ENCODE data around the gene COX6B2.
"Not testable (repeated sequence)": the region's sequence is repeated elsewhere in the genome, so short reads cannot be mapped to it uniquely, and the experiment has no call there.

COX6B2 gene

DNA sequence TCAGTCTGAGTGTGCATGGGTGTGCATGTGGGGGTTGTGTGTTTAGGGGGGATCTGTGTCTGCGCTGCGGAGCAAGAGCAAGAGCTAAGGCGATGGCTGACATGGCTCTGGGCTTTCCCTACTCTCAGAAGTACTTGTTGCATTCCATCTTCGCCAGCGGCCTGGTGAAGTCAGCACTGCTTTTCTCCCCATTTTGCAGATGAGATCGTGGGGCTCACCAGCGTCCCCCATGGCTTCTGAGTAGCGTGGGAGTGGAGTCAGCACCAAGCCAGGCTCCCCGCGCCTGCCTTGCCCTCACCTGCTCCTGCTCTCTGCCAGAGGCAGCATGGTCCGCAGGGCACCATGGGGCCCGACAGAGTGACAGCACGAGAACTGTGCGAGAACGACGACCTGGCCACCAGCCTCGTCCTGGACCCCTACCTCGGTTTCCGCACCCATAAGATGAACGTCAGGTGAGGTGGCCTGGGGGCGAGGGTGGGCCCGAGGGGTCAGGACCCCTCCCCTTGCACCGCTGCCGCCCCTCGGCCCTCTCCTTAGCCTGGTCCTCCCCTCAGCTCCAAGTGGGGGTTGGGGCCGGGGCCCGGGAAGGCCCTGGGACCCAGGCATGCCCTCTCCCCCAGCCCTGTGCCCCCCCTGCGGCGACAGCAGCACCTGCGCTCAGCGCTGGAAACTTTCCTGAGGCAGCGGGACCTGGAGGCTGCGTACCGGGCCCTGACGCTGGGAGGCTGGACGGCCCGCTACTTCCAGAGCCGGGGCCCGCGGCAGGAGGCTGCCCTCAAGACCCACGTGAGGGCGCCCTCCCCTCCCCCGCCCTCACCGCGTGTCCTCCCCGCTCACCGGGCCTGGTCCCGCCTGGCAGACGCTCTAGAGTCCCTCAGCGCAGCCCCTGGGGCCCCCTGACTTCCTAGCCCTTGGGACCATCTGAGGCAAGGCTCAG, 12.7 kb downstream of the COX6B2 start:
- DNase-seq (ENCODE audit: low spot score) (no peak), FAIRE-seq (no peak)

DNA sequence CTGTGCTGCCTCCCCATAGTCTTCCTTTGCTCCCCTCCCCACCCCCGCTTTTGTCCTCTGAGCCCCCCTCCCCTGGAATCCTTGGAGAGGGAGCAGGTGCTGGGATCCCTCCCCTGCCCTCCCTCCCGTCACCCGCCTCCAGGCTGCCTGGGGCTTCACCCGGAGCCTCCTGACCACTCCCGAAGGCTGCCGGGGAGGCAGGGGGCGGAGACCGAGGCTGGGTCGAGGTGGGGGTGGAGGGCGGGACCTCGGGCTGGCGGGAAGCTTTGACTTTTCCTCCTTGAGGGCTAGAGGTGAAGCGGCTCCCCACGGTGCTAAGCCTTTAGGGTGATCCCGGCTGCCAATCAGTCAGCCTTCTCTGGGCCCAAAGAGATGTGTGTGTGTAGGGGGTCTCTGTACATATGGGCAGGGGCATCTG, 13.3 kb downstream of the COX6B2 start:
- no peak for FAIRE-seq
- no peak for DNase-seq (ENCODE audit: low spot score)

DNA sequence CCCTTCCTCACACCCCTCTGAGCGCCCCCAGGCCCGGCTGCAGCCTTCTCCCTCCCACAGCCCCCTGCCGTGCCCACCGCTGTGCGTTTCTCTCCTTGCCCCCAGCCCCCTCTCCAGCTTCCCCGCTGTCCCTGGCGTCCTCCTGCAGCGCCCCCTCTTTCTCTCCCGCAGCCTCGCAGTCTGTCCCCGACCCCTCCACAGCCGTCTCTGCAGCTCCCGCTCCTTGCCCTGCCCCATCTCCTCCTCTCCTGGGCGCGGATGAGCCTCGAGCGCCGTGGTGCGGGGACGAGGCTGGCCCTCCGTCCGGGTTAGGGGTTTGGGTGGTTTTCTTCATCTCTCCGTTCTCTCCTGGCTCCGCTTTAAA, 13.8 kb downstream of the COX6B2 start:
- no peak for DNase-seq (ENCODE audit: low spot score)
- no peak for FAIRE-seq

DNA sequence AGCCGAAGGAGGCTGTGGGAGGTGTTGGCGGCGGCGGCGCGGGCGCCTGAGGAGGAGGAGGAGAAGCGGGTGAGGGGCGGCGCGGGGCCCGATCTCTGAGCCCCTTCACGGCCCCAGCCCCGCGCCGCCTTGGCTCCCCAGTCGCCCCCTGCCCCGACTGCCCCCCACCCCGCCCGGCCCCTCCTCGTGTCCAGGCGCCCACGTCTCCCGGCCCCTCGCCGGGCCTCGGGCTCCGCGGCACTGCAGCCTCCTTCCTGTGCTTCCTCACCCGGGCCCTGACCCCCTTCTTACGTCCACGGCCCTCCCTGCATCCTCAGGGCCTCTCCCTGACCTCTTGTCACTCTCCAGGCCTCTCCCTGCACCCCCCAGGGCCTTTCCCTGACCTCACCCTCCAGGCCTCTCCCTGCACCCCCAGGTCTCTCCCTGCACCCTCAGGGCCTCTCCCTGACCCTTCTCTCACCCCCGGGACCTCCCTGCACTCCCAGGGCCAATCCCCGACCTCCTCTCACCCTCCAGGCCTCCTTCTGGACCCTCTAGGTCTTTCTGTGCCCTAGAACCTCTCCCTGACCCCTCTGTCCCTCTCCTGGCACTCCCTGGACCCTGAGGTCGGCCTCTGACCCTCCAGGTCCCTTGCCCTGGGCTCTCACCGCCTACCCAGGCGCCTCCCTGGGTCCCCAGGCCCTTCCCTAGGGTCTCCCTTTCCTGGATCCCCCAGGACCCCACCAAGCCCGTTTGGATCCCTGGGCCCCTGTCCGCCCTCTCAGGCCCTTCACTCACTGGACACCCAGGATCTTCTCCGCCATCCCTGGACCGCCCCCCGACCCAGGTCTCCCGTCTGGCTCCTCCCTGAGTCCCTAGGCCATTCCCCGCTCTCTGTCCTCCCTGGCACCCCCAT, 14.4 kb downstream of the COX6B2 start:
- FAIRE-seq (no peak), DNase-seq (ENCODE audit: low spot score) (no peak)

DNA sequence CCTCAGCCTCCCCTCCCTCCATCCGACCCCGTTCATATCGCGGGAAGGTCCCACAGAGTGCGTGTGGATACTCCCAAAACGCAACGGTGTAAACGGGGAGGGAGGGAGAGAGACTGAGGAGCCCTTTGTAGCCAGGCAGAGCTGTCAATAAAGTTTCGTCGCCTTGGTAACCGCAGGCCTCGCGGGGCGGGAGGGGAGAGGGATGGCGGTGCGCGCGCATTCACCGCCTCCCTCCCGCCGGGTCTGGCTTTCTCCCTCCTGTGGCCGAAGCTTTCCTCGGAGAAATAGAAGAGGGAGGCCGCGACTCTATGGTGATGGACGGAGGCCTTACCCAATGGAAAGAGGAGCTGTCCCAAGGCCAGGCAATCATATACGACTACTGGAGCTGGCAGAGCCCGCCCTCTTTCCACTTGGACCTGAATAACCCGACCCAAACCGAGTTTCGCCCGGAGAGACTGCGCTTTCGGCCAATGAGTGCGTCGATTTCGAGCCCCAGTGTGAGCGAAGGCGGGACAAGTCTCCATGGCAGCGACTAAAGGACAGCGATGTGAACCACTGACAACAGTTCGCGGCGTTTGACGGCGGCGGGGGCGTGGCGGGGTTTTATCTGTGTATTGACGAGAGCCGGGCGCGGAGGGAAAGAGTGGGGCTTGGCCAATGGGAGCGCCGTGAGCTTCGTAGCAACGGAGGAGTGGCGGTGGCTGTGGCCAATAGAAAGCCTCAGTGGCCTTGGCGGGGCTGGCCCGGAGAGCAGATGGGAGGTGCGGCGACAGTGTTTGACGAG, 15.2 kb downstream of the COX6B2 start, which contains the start of gene KMT5C:
TSS of gene KMT5C (plus strand) at position 772 of the 784 bp plus-strand sequence. CDS start 2,061 bp downstream, outside the sequence.
- peak; percentile 100 for DNase-seq (ENCODE audit: low spot score)
- FAIRE-seq = peak; percentile 95

DNA sequence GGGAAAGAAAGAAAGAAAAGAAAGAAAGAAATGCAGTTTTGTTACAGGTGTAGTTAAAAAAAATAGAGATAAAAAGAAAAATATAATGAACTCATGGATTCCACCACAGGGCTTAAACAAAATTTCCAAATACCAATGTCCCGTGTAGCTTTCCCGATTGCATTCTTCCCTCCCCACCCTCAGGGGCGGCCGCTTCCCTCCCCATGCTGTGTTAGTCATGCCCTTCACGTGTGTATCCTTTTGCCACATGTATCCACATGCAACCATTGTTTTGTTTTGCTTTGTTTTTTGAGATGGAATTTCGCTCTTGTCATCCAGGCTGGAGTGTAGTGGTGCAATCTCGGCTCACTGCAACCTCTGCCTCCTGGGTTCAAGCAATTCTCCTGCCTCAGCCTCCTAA, 18.4 kb downstream of the COX6B2 start:
- DNase-seq (ENCODE audit: low spot score) = no peak
- no peak for FAIRE-seq

DNA sequence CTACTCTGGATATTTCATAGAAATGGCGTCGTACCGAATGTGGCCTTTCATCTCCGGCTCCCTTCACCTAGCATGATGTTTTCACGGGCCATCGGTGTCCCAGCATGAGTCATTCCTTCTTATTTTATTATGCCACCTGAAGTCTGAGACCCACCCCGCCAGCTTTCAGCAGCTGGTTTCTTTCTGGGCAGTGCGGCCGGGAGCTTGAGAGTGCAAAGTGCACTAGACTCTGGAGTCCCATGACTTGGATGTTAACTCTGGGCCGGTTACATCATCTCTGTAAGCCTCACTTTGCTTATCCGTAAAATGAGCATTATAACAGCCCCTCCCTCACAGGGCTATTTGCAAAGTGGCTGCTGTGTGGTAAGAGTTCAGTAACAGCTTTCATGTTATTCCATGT, 20.6 kb downstream of the COX6B2 start:
- no peak for DNase-seq (ENCODE audit: low spot score)
- FAIRE-seq = no peak

DNA sequence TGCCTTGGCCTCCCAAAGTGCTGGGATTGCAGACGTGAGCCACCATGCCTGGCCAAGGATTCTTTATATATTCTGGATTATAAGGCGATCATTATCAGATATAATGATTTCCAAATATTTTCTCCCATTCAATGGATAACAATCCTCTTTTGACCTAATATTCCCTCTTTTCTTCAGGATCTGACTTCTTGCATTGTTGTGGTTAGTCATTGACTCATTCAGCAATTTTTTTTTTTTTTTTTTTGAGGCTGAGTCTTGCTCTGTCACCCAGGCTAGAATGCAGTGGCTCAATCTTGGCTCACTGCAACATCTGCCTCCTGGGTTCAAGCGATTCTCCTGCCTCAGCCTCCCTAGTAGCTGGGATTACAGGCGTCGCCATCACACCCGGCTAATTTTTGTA, 24.7 kb downstream of the COX6B2 start:
- FAIRE-seq; DNase-seq (ENCODE audit: low spot score): not testable (repeated sequence)

DNA sequence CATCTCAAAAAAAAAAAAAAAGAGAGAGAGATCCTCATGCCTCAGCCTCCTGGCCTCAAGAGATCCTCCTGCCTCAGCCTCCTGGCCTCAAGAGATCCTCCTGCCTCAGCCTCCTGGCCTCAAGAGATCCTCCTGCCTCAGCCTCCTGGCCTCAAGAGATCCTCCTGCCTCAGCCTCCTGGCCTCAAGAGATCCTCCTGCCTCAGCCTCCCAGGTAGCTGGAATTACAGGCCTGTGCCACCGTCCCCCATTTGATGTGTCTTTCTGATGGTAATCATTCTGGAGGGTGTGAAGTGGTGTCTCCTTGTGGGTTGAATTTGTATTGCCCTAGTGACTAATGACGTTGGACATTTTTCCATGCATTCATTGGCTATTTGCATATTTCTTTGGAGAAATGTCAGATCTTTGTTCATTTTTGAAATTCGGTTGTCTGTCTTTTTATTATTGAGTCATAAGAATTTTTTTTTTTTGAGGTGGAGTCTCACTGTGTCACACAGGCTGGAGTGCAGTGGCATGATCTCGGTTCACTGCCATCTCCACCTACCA, 25.7 kb downstream of the COX6B2 start:
- not testable (repeated sequence) for DNase-seq (ENCODE audit: low spot score); FAIRE-seq

DNA sequence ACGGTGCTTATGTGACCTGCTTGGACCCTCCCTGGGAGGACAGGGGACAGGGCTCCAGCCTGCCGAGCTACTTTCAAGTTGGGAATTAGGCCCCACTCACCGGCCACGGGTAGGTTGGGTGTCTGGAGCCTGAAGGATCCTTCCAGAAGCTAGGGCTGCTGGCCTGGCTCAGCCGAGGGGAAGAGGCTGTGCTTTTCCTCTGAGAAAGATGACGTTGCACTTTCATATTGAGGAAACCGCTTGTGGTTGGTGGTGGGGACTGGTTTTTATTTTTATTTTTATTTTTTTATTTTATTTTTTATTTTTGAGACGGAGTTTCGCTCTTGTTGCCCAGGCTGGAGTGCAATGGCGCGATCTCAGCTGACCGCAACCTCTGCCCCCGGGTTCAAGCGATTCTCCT, 29.3 kb downstream of the COX6B2 start, which contains the start of gene TMEM150B:
TSS of gene TMEM150B (minus strand) at position 170 of the 400 bp plus-strand sequence. CDS start 4,305 bp downstream, outside the sequence.
- no peak for FAIRE-seq
- no peak for DNase-seq (ENCODE audit: low spot score)

DNA sequence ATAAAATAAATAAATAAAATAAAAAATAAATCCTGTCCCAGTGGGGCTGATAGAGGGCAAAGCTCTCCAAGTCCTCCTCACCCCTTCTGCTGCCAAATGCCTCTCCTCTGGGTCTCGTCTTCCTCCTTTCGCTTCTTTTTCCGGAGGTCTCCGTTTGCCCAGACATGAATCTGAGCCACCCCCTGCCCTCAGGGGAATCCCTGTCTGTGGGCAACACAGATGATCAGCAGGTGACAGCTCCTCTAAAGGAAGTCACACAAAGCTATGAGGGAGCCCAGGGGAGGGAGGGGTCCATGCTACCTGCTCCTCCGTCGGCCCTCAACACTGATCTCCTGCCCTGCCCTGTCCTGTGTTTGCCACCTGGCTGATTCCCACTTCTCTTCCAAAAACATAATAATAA, 29.9 kb downstream of the COX6B2 start:
- no peak for FAIRE-seq
- no peak for DNase-seq (ENCODE audit: low spot score)

DNA sequence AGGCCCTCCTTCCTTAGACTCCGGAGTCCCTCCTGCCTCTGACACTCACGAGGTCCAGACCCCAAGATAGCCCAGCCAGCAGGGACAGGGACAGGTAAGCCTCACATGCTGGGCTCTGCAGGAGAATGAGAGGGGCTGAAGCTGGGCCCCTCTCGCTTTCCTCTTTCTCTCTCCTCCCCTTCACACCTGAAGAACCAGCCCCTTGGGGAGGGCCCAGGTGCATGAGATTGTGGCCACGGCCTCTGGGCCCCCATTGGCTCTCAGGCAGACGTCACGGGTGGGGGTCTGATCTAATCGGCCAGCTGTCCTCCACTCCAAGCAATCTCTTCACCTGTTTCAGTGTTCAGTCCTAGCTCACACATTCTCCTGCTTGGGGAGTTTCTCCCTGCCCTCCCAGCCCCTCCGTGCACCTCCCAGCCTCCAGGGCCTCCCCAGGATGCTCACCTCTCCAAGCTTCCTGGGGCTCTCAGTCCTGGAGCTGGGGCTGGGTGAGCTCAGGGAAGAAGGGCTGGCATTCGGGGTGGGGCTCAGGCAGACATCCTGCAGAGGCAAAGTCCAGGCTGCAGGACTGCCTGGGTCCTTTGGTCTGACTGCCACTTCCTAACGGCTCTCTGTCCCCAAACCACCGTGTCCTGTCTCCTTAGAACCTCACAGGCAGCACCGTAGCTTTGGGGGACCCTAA, 32.2 kb downstream of the COX6B2 start:
- no peak for DNase-seq (ENCODE audit: low spot score)
- no peak for FAIRE-seq

DNA sequence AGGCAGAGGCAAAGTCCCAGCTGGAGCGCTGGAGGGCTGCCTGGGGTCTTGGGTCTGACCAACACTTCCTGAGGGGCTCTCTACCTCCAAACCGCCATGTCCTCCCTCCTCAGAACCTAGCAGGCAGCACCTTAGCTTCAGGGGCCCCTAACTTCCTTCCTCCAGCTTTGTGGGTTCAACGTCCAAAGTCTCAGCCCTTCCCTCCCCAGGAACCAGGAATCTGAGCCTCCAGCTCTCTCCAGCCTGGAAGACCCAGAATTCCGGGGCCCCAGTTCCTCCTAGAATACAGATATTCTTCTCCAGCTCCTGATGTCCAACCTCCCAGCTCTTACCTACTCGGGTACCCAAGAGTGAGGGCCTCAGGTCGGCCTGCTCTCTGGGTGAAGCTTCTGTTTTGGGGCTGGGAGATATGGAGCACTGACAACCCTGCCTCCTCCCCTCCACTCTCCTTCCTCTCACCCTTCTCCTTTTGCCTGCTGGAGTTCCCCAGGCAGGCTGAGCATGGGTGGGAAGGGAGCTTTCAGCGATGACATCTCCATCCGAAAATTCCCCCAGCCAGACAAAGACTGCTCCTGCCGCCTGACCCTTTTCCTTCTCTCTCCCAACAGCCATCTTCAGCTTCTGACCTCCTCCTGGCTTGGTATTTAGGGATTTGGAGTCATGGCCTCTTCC, 32.9 kb downstream of the COX6B2 start:
- DNase-seq (ENCODE audit: low spot score) = no peak
- FAIRE-seq = no peak

DNA sequence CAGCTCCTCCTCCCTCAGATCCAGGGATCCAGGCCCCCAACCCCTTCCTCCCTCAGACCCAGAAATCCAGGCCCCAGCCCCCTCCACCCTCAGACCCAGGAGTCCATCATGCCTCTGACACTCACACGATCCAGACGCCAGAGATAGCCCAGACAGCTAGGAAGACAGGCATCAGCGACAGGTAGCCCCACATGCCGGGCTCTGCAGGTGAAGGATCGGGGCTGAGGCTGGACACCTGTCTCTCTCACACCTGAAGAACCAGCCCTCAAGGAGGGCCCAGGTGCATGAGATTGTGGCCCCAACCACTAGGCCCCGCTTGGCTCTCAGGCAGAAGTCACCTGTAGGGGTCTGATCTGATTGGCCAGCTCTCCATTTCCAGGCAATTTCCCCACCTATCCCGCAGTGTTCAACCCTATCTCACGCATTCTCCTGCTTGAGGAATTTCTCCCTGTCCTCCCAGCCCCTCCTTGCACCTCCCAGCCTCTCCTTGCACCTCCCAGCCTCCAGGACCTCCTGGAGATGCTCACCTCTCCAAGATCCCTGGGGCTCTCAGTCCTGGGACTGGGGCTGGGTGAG, 33.6 kb downstream of the COX6B2 start:
- DNase-seq (ENCODE audit: low spot score) = no peak
- no peak for FAIRE-seq

DNA sequence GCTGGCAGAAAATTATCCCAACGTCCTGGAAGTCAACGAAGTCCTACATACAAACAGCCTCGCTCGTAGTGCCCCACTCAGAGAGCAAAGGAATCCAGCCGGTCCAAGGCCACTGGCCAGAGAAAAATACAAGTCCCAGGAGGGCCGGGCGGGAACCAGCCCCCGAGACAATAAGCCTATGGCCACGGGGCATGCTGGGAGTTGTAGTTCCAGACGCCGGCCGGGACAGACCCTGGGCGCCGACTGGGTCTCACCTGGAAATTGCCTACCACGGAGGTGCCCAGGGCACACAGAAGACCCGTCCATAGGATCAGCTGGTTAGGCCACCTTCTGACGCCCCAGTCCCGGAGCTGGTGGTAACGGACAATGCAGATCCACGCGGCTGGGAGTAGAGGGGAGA, 34.7 kb downstream of the COX6B2 start:
- FAIRE-seq (no peak), DNase-seq (ENCODE audit: low spot score) (no peak)

DNA sequence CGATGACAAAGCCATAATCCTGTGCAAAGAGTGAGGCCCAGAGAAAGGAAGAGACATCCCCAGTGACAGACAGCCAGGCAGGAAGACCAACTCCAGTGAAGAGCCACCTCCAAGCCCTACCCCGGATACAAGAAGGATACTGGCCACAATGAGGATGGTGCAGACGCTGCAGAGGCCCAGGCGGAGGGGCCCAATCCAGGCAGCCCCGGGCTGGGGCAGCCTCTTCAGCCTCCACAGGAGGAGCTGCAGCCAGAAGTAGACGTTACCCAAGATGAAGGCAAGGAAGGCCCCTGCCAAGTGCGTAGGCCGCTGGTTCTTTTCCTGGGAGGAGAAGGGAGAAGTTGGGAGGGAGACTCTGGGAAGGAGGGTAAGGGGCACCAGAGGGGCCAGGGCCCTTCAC, 37.9 kb downstream of the COX6B2 start:
- DNase-seq (ENCODE audit: low spot score) (no peak), FAIRE-seq (no peak)

DNA sequence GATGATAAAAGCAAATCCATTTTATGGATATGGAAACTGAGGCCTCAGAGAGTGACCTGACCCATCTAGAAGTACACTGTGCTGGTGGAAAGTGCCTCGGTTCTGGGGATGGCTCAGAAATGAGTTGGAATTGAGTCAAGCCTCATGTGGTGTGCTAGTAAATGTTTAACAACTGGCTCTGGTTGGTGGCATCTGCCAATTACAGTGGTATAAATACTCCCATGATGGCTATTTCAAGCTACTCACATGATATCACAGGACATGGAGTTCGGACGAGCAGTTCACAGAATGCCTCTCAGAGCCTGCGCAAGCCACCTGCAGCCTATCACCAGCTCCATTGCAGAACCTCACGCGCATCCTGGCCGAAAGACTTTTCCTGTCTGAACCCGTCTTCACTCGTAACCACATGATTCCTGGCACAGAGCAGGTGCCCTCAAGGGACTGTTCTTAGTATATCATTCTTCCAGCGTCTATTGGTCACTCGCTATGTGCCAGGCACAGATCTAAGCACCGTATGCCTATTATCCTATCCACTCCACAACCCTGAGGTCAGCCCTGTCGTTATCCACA, 38.5 kb downstream of the COX6B2 start:
- no peak for DNase-seq (ENCODE audit: low spot score)
- FAIRE-seq = no peak

DNA sequence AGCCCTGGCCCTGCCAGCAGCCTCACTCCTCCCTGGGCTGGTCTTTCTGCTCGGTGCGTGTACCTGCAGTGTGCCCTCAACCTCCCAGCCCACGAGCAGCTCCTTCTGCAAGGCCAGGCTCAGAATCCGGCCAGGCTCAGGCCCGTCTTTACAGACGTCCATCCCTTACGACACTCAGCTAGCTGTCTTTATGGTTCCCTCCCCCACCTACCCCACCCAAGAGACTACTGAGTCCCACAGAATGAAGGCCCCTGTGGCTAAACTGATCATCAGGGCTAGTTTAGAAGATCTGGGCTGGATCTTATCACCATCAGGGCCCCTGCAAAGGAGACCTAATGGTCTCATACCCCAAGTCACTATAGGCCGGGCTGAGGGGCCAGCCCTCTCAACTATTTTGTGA, 40.1 kb downstream of the COX6B2 start:
- DNase-seq (ENCODE audit: low spot score) (no peak), FAIRE-seq (no peak)

Measured in RCC 7860 (cell line).